Stimulated activated CD8-positive, alpha-beta memory T cell treated with anti-CD3 and anti-CD28 coated beads, Interleukin-4, amount 100 ng/mL, for 24 hours (primary cell): ENCODE data around the gene MRPL36.
A peak's percentile ranks its signal among the peaks of the same experiment; 100 is the strongest.
"Not testable (repeated sequence)": the region's sequence is repeated elsewhere in the genome, so short reads cannot be mapped to it uniquely, and the experiment has no call there.

ENCODE experiments used
- DNase-seq: peaks from one replicate; pipeline ENCODE4 v3.0.0-alpha.2; 2020; ENCODE audit warnings: low read depth

MRPL36 gene

GRCh38 chr5:1799602-1800471 lies at the start of gene MRPL36:
Gene MRPL36 (minus strand): TSS chr5:1799837. CDS start chr5:1798935, 902 bp downstream.
- DNase-seq: peak; percentile 91

- no peak for DNase-seq
Measured at GRCh38 chr5:1847611-1848010, 48.0 kb upstream of the MRPL36 start.

GRCh38 chr5:1847056-1847455 lies 47.4 kb upstream of the MRPL36 start:
- DNase-seq: no peak

- no peak for DNase-seq
Measured at GRCh38 chr5:1846583-1846982, 46.9 kb upstream of the MRPL36 start.

- DNase-seq: no peak
Measured at GRCh38 chr5:1845696-1846095, 46.1 kb upstream of the MRPL36 start.

GRCh38 chr5:1844708-1845436 lies 45.2 kb upstream of the MRPL36 start:
- DNase-seq: no peak

- not testable (repeated sequence) for DNase-seq
Measured at GRCh38 chr5:1843761-1844160, 44.1 kb upstream of the MRPL36 start.

- DNase-seq: no peak
Measured at GRCh38 chr5:1842004-1842819, 42.6 kb upstream of the MRPL36 start.

- no peak for DNase-seq
Measured at GRCh38 chr5:1840741-1841521, 41.3 kb upstream of the MRPL36 start.

GRCh38 chr5:1840071-1840547 lies 40.5 kb upstream of the MRPL36 start:
- no peak for DNase-seq

GRCh38 chr5:1838013-1838412 lies 38.4 kb upstream of the MRPL36 start:
- DNase-seq: no peak

GRCh38 chr5:1836891-1837880 lies 37.5 kb upstream of the MRPL36 start:
- no peak for DNase-seq

- DNase-seq: no peak
Measured at GRCh38 chr5:1836176-1836890, 36.7 kb upstream of the MRPL36 start.

- DNase-seq: no peak
Measured at GRCh38 chr5:1835431-1835830, 35.8 kb upstream of the MRPL36 start.

GRCh38 chr5:1834721-1835429 lies 35.2 kb upstream of the MRPL36 start:
- no peak for DNase-seq

- no peak for DNase-seq
Measured at GRCh38 chr5:1834022-1834551, 34.5 kb upstream of the MRPL36 start.

- no peak for DNase-seq
Measured at GRCh38 chr5:1833264-1834021, 33.8 kb upstream of the MRPL36 start.
